Fibroblast of pulmonary artery (primary cell): ENCODE results near the gene SSBP2.

Source experiments
- DNase-seq: peaks from one replicate; pipeline ENCODE4 v3.0.0-alpha.2; 2010; ENCODE audit warnings: low read depth
- H3K4me3 ChIP-seq: replicated peaks from 2 replicates; pipeline ENCODE4 v1.5.1; 2011; ENCODE audit warnings: low read depth, mild to moderate bottlenecking, control low read depth, low read length, moderate library complexity
- TF ChIP-seq, protein P1 (sequence below): IDR thresholded peaks from 2 replicates; pipeline ENCODE4 v1.5.1; 2011; ENCODE audit warnings: mild to moderate bottlenecking, control low read depth, low read length, inconsistent platforms; ENCODE audit errors: missing control alignments

The SSBP2 gene

DNA sequence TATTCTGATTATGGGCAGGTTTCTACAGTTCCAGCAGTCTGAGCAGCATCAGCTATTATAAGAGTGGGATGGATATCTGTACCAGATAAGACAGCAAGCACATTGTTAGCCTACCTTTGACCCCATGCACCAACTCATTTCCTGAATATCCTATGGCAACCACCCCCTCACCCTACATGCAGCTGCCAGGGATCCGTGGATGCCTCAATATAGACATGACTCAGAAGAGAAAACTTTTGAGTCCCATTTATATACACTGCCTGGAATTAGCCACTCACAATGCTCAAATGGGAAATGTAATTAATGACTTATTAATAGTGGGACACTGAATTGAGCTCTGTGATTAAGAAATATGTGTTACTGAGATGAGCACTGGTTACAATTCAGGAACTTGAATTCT is 124.4 kb downstream of the SSBP2 start:
- peak; percentile 72 for DNase-seq
- TF ChIP-seq, protein P1, sequence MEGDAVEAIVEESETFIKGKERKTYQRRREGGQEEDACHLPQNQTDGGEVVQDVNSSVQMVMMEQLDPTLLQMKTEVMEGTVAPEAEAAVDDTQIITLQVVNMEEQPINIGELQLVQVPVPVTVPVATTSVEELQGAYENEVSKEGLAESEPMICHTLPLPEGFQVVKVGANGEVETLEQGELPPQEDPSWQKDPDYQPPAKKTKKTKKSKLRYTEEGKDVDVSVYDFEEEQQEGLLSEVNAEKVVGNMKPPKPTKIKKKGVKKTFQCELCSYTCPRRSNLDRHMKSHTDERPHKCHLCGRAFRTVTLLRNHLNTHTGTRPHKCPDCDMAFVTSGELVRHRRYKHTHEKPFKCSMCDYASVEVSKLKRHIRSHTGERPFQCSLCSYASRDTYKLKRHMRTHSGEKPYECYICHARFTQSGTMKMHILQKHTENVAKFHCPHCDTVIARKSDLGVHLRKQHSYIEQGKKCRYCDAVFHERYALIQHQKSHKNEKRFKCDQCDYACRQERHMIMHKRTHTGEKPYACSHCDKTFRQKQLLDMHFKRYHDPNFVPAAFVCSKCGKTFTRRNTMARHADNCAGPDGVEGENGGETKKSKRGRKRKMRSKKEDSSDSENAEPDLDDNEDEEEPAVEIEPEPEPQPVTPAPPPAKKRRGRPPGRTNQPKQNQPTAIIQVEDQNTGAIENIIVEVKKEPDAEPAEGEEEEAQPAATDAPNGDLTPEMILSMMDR: no peak
- H3K4me3 ChIP-seq: no peak overlapping the region

DNA sequence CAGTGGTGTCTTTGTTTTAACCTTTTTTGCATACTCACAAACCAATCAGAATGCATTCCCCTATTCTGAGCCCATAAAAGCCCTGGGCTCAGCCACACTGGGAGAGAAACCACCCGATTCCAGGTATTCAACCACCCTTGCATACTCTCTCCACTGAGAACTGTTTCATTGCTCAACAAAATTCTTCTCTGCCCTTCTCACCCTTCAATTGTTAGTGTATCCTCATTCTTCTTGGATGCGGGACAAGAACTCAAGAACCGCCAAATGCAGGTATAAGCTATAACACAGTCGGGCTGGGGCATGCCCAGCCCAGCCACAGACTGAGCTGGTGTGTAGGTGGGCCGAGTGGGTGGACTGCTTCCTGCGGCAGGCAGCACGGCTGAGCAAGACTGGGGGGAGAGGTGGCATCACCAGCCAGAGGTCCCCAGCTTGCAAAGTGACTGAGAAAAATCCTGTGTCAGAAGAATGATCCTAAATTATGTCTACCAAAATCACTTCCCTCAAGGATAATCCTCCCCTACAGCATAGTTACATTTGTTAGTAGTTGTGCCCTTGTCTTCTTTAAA is 141.0 kb downstream of the SSBP2 start:
- TF ChIP-seq, protein P1: no peak
- no peak overlapping the region for H3K4me3 ChIP-seq
- no peak for DNase-seq

- no peak for DNase-seq
- TF ChIP-seq, protein P1: no peak
- H3K4me3 ChIP-seq: no peak overlapping the region
Observed at GRCh38 chr5:81608976-81609375, 141.9 kb downstream of the SSBP2 start.

DNA sequence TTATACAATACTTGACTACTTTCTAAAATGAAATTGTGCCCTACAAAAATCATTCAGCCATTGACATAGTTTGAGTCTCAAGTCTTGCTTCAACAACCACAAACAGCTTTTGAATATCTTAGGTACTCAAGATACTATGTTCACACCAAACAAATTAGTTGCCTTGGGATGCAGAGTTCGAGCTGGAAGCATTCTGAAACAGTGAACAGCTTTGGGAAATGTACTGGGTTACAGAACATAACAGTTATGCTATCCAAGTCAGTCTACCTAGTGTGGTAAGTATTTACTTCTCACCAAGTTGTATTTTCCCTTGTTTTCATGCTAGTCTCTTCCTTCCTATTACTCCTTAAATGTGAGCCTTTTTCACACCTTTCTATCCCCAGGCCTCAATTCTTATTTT is 143.2 kb downstream of the SSBP2 start:
- DNase-seq: no peak
- no peak overlapping the region for H3K4me3 ChIP-seq
- TF ChIP-seq, protein P1: no peak

- DNase-seq: no peak
- TF ChIP-seq, protein P1: no peak
Observed at GRCh38 chr5:81606150-81606549, 144.7 kb downstream of the SSBP2 start.

GRCh38 chr5:81605299-81605698 is 145.6 kb downstream of the SSBP2 start:
- TF ChIP-seq, protein P1: no peak
- no peak for DNase-seq
- H3K4me3 ChIP-seq: no peak overlapping the region

More at GRCh38 chr5:81606150-81606549, 144.7 kb downstream of the SSBP2 start:
- H3K4me3 ChIP-seq: no peak overlapping the region

DNA sequence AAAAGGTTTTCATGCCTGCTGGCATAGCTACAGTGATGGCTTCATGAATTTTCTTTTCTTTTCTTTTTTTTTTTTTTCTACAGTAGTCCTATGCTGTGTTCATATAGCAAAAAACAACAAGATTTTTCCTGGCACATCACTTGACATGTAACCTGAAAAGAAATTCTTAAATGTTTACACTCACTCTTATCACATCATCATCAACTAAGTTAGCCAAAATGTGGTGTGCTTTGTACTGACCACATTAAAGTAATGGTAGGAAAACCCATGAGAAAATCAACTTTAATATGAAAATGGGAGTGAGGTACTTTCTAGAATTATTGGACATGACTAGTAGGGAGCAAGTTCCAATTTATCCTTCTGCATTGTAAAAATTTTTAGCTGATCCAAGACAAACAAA is 146.7 kb downstream of the SSBP2 start:
- TF ChIP-seq, protein P1: no peak
- no peak for DNase-seq
- no peak overlapping the region for H3K4me3 ChIP-seq
